ENCODE results near the gene P4HTM.

DNA sequence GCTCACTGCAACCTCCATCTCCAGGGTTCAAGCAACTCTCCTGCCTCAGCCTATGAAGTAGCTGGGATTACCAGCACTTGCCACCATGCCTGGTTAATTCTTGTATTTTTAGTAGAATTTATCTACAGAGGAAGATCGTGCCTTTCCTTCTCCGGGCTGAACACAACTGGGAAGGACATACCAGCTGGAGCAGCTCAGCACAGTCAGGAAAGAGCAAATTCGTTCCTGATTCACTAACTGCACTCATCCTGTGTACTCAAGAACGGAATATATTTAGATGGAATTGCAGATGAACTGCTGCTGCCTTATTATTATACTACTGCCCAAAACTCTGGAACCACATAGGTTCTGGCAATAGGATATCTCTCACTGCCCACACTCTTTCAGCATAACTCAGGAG is 27.1 kb upstream of the P4HTM start:
- TF ChIP-seq POLR2A (IDR thresholded peaks at IDR 0.05; ENCODE audit: control extremely low read depth in 1 of 2, low read depth in 2 of 2, low read length in 2 of 2): no peak
- TF ChIP-seq EP300 (IDR thresholded peaks at IDR 0.05; ENCODE audit: borderline replicate concordance in 1 of 2, low read depth in 2 of 2, low read length in 2 of 2): no peak
- TF ChIP-seq, protein P1, sequence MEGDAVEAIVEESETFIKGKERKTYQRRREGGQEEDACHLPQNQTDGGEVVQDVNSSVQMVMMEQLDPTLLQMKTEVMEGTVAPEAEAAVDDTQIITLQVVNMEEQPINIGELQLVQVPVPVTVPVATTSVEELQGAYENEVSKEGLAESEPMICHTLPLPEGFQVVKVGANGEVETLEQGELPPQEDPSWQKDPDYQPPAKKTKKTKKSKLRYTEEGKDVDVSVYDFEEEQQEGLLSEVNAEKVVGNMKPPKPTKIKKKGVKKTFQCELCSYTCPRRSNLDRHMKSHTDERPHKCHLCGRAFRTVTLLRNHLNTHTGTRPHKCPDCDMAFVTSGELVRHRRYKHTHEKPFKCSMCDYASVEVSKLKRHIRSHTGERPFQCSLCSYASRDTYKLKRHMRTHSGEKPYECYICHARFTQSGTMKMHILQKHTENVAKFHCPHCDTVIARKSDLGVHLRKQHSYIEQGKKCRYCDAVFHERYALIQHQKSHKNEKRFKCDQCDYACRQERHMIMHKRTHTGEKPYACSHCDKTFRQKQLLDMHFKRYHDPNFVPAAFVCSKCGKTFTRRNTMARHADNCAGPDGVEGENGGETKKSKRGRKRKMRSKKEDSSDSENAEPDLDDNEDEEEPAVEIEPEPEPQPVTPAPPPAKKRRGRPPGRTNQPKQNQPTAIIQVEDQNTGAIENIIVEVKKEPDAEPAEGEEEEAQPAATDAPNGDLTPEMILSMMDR (IDR thresholded peaks at IDR 0.05; ENCODE audit: control extremely low read depth in 1 of 3, insufficient read depth in 1 of 3, low read depth in 1 of 3, low read length in 3 of 3): no peak
- no peak for TF ChIP-seq EZH2 (IDR thresholded peaks at IDR 0.05; ENCODE audit: low read depth, low read length, severe bottlenecking)
- no peak for TF ChIP-seq NRF1 (IDR thresholded peaks at IDR 0.05; ENCODE audit: low read depth, low read length)
- TF ChIP-seq YY1 (IDR thresholded peaks at IDR 0.05; ENCODE audit: low read depth, low read length): no peak
- no peak for TF ChIP-seq RNF2 (IDR thresholded peaks at IDR 0.05; ENCODE audit: borderline replicate concordance, low read depth, low read length, missing control alignments, poor library complexity, severe bottlenecking)
- TF ChIP-seq CREB1 (IDR thresholded peaks at IDR 0.05): no peak
- no peak for TF ChIP-seq SP1 (IDR thresholded peaks at IDR 0.05; ENCODE audit: low read depth, low read length)

Measured in H1 (cell line).